ENCODE measurements around the gene FER1L5. TPM values are rescaled to one million over a fixed set of nuclear protein-coding genes. Genes with fewer than 3 reads are reported as not detected.

FER1L5 gene
- total and polyA plus RNA-seq, 8 donors, result 0.29 to 1.1 (median 0.79) TPM

DNA sequence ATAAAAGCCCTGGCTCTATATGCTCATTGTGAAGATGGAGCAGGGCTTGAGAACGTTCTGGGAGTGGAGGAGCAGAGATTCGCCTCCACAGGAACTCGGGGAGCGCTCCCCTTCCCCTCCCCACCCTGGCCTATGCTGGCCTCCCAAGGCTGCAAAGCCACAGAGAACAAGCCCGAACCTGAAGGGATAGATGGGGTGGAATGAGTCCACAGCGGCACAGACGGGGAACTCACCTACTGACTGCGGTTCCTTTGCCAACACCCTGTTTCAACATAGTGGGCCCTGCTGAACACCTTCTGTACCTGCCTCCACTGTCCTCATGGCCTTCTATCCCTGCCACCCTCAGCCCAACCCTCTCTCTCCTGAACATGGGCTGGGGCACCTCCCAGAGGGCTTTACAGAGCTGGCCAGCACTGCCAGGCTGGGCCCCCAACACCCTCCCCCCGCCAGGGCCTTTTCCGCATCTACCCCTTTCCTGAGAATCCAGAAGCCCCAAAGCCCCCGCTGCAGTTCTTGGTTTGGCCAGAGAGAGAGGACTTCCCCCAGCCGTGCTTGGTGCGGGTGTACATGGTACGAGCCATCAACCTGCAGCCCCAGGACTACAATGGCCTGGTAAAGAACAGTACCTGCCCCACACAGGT lies 55.8 kb downstream of the FER1L5 start:
- Histone ChIP-seq H3K9me3 (no peaks in the 10 kb centered on the region), H3K4me1 (no peaks in the 10 kb centered on the region), H3K36me3 (peaks cover 0 to 20% of the 10 kb centered on the region in 2 donors), H3K27ac (no peak overlapping the region), H3K4me3 (no peak overlapping the region), H3K27me3 (no peaks in the 10 kb centered on the region)
- DNase-seq (no peak), ATAC-seq (no peak)
- intact Hi-C loops (cut with DNase I), result no loop called here
- TF ChIP-seq, protein P1, sequence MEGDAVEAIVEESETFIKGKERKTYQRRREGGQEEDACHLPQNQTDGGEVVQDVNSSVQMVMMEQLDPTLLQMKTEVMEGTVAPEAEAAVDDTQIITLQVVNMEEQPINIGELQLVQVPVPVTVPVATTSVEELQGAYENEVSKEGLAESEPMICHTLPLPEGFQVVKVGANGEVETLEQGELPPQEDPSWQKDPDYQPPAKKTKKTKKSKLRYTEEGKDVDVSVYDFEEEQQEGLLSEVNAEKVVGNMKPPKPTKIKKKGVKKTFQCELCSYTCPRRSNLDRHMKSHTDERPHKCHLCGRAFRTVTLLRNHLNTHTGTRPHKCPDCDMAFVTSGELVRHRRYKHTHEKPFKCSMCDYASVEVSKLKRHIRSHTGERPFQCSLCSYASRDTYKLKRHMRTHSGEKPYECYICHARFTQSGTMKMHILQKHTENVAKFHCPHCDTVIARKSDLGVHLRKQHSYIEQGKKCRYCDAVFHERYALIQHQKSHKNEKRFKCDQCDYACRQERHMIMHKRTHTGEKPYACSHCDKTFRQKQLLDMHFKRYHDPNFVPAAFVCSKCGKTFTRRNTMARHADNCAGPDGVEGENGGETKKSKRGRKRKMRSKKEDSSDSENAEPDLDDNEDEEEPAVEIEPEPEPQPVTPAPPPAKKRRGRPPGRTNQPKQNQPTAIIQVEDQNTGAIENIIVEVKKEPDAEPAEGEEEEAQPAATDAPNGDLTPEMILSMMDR (IDR thresholded peaks at IDR 0.05), result no peak

DNA sequence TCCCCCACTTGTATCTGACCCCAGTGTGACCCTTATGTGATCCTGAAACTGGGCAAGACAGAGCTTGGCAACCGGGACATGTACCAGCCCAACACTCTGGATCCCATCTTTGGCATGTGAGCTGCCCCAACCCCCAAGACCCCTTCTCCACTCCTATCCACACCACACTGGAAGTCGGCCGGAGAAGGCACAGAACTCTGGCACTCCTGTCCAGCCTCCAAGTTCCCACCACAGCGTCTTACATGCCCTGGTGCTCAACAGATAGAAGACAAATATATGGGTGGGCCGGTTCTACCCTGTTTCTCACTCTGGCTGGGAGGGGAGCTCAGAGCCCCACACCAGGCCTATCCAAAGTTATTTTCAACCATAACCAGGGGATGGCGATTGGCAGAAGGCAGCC lies 56.5 kb downstream of the FER1L5 start:
- DNase-seq, result no peak
- intact Hi-C loops (cut with DNase I), result no loop called here

DNA sequence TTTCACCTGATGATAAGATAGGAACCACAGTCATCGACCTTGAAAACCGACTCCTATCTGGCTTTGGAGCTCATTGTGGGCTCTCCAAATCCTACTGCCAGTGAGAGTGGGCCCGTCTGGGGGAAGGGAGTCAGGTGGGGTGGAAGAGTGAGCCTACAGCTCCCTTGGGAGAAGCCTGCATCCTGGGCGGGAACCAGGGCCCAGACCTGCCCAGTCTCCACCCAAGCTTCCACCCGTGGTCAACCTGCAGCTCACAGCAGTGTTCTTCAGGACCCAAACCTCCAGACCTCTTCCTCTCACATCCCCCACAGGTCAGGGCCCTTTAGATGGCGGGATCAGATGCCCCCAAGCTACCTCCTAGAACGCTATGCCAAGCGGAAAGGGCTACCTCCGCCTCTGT lies 57.1 kb downstream of the FER1L5 start:
- Histone ChIP-seq H3K27ac (no peak overlapping the region), H3K4me3 (no peak overlapping the region), H3K4me1 (no peaks in the 10 kb centered on the region), H3K36me3 (peaks cover 0 to 32% of the 10 kb centered on the region in 2 donors), H3K27me3 (no peaks in the 10 kb centered on the region), H3K9me3 (no peaks in the 10 kb centered on the region)
- ATAC-seq (no peak), DNase-seq (no peak)
- intact Hi-C loops (cut with DNase I), result no loop called here
- TF ChIP-seq, protein P1 (IDR thresholded peaks at IDR 0.05), result no peak

More for the DNA sequence above, 56.5 kb downstream of the FER1L5 start:
- H3K36me3 ChIP-seq, result peaks cover 0 to 26% of the 10 kb centered on the region in 2 donors
- no peaks in the 10 kb centered on the region for H3K9me3 ChIP-seq
- H3K27me3 ChIP-seq, result no peaks in the 10 kb centered on the region
- no peak overlapping the region for H3K4me3 ChIP-seq
- TF ChIP-seq, protein P1 (IDR thresholded peaks at IDR 0.05), result no peak
- no peak for ATAC-seq
- no peaks in the 10 kb centered on the region for H3K4me1 ChIP-seq
- H3K27ac ChIP-seq, result no peak overlapping the region

DNA sequence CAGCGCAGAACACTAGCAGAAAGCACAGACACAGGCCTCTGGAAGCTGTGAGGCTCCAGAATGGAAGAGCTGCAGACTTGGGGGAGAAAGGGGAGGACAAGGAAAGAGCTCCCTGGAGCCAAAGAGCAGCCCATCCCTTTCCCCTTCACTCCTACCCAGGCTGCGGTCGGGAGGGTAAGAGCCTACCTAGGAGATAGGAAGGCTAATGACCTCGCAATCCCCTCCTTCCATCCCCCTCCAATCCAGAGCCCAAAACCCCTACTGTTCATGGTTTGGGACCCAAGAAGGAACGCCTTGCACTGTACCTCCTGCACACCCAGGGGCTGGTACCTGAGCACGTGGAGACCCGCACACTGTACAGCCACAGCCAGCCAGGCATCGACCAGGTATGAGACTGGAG lies 57.5 kb downstream of the FER1L5 start:
- Histone ChIP-seq H3K4me1 (no peaks in the 10 kb centered on the region), H3K36me3 (peaks cover 0 to 37% of the 10 kb centered on the region in 2 donors), H3K27ac (no peak overlapping the region), H3K27me3 (no peaks in the 10 kb centered on the region), H3K9me3 (no peaks in the 10 kb centered on the region), H3K4me3 (no peak overlapping the region)
- intact Hi-C loops (cut with DNase I), result no loop called here
- TF ChIP-seq, protein P1 (IDR thresholded peaks at IDR 0.05), result no peak
- ATAC-seq, result no peak
- no peak for DNase-seq

DNA sequence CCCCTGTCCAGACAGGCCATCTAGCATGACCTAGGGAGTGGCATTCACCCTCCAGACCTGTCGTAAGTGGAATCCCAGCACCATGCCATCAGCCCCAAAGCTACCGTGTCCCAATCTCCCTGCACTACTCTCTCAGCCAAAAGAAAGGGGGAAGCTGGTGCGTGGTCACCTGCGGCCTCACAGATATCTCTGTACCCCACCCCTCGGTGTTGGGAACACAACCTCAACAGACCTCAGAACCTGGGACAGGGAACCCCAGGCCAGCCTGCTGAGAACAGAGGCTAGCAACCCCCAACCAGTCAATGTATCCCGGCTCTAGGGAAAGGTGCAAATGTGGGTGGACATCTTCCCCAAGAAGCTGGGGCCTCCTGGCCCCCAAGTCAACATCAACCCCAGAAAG lies 59.1 kb downstream of the FER1L5 start:
- DNase-seq (no peak), ATAC-seq (no peak)
- H3K4me1 ChIP-seq, result no peaks in the 10 kb centered on the region
- H3K27me3 ChIP-seq, result no peaks in the 10 kb centered on the region
- peaks cover 0 to 53% of the 10 kb centered on the region in 2 donors for H3K36me3 ChIP-seq
- H3K27ac ChIP-seq, result no peak overlapping the region
- H3K9me3 ChIP-seq, result no peaks in the 10 kb centered on the region
- TF ChIP-seq, protein P1 (IDR thresholded peaks at IDR 0.05), result no peak
- intact Hi-C loops (cut with DNase I), result no loop called here
- H3K4me3 ChIP-seq, result no peak overlapping the region
